ENCODE measurements around the gene DRD5. TPM values are rescaled to one million over a fixed set of nuclear protein-coding genes. Genes with fewer than 3 reads are reported as not detected.

The DRD5 gene
- total and polyA plus RNA-seq, 2 donors (not counting 1 experiment from before 2014, with no cell fraction given): not detected

DNA sequence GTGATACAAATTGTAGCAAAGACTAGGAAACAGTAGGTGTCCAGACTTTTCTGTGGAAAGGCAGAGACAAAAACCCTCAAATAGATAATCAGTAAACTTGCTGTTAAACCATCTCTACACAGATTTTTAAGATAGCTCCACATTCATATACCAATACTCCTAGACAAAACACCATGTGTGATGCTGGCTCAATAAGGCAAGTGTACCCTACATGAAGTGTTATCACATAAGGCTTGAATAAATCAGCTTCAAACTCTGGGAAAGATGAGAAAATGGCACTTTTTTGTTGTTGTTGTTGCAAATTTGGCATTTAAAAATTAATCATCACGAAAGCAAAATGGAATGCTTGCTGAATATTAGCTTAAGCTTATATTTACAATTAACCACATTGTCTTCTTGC lies 45.1 kb downstream of the DRD5 start:
- no peaks in the 10 kb centered on the region for H3K4me1 ChIP-seq (ENCODE audit: control insufficient read depth in 2 of 2, insufficient read depth in 2 of 2, low read length in 2 of 2)
- no peak for ATAC-seq (ENCODE audit: low read depth)
- no CpG with 5 or more reads among the region's 1 CpG for WGBS (ENCODE audit: insufficient coverage)

DNA sequence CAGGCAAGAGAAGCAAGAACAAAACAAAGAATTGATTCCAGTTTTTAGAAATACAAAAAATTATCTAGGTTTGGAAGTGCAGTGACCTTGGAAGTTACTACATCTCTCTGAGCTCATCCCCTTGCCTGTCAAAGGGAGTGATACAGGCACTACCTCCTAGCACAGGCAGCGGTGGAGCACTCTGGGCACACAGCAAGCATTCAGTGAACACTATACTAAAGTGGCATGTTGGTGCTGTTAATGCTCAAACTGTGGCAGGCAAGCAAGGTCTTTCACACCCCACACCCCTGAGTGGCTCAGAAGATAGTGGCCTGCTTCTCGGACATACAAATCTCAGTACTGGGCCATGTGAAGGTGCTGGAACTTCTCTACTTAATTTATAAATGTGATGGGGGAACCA lies 51.2 kb downstream of the DRD5 start:
- no peak overlapping the region for H2AFZ ChIP-seq (ENCODE audit: insufficient read depth, low read depth, low read length, poor library complexity, severe bottlenecking)
- ATAC-seq (ENCODE audit: low read depth): no peak
- no peak overlapping the region for H3K4me2 ChIP-seq (replicated peaks; ENCODE audit: low read depth, low read length, poor library complexity, severe bottlenecking)
- Mint-ChIP-seq H3K9me3 (ENCODE audit: insufficient read depth) (no peaks in the 10 kb centered on the region), H3K27ac (no peak overlapping the region), H3K4me3 (no peak overlapping the region), H3K27me3 (peaks cover 3% of the 10 kb centered on the region), H3K4me1 (no peaks in the 10 kb centered on the region)
- no peaks in the 10 kb centered on the region for H3K27me3 ChIP-seq (replicated peaks in 1 of 4; ENCODE audit: control extremely low read depth in 1 of 4, control insufficient read depth in 3 of 4, insufficient read depth in 4 of 4, low read length in 3 of 4)
- no peaks in the 10 kb centered on the region for H3K79me2 ChIP-seq (ENCODE audit: control insufficient read depth, insufficient read depth, low read length)
- CTCF ChIA-PET: no interaction called here
- intact Hi-C loops (cut with micrococcal nuclease): no loop called here
- no peak overlapping the region for H3K4me3 ChIP-seq (ENCODE audit: control extremely low read depth in 1 of 5, extremely low read depth in 1 of 5, insufficient read depth in 1 of 5, low read depth in 2 of 5, low read length in 4 of 5)
- POLR2A ChIA-PET: no interaction called here
- no peak overlapping the region for H3K9ac ChIP-seq (ENCODE audit: low read length)
- WGBS (ENCODE audit: insufficient coverage): no CpG with 5 or more reads among the region's 2 CpGs
- H3K9me3 ChIP-seq (ENCODE audit: control extremely low read depth in 1 of 3, control insufficient read depth in 2 of 3, insufficient read depth in 1 of 3, low read length in 2 of 3): no peaks in the 10 kb centered on the region
- TF ChIP-seq EZH2 (IDR thresholded peaks at IDR 0.05; ENCODE audit: borderline replicate concordance, insufficient read depth, low read depth, low read length, poor library complexity, severe bottlenecking): no peak
- TF ChIP-seq, protein P1, sequence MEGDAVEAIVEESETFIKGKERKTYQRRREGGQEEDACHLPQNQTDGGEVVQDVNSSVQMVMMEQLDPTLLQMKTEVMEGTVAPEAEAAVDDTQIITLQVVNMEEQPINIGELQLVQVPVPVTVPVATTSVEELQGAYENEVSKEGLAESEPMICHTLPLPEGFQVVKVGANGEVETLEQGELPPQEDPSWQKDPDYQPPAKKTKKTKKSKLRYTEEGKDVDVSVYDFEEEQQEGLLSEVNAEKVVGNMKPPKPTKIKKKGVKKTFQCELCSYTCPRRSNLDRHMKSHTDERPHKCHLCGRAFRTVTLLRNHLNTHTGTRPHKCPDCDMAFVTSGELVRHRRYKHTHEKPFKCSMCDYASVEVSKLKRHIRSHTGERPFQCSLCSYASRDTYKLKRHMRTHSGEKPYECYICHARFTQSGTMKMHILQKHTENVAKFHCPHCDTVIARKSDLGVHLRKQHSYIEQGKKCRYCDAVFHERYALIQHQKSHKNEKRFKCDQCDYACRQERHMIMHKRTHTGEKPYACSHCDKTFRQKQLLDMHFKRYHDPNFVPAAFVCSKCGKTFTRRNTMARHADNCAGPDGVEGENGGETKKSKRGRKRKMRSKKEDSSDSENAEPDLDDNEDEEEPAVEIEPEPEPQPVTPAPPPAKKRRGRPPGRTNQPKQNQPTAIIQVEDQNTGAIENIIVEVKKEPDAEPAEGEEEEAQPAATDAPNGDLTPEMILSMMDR (IDR thresholded peaks at IDR 0.05): no peak
- H3K4me1 ChIP-seq (ENCODE audit: control insufficient read depth in 2 of 2, insufficient read depth in 2 of 2, low read length in 2 of 2): no peaks in the 10 kb centered on the region
- H4K20me1 ChIP-seq (ENCODE audit: control insufficient read depth, insufficient read depth, low read length, poor library complexity, severe bottlenecking): no peaks in the 10 kb centered on the region
- no peak overlapping the region for H3K27ac ChIP-seq (ENCODE audit: low read length in 2 of 2)
- DNase-seq: no peak
- H3K36me3 ChIP-seq (replicated peaks in 1 of 2; ENCODE audit: control extremely low read depth in 1 of 2, control insufficient read depth in 1 of 2, extremely low read depth in 1 of 2, insufficient read depth in 2 of 2, low read length in 1 of 2): no peaks in the 10 kb centered on the region

More for the DNA sequence above, 45.1 kb downstream of the DRD5 start:
- H3K4me2 ChIP-seq (replicated peaks; ENCODE audit: low read depth, low read length, poor library complexity, severe bottlenecking): no peak overlapping the region
- H3K36me3 ChIP-seq (replicated peaks in 1 of 2; ENCODE audit: control extremely low read depth in 1 of 2, control insufficient read depth in 1 of 2, extremely low read depth in 1 of 2, insufficient read depth in 2 of 2, low read length in 1 of 2): no peaks in the 10 kb centered on the region
- no peak overlapping the region for H2AFZ ChIP-seq (ENCODE audit: insufficient read depth, low read depth, low read length, poor library complexity, severe bottlenecking)
- Mint-ChIP-seq H3K27ac (no peak overlapping the region), H3K4me3 (no peak overlapping the region), H3K4me1 (no peaks in the 10 kb centered on the region), H3K9me3 (ENCODE audit: insufficient read depth) (no peaks in the 10 kb centered on the region), H3K27me3 (peaks cover 9% of the 10 kb centered on the region)
- ChIA-PET CTCF (no interaction called here), POLR2A (no interaction called here)
- no peak overlapping the region for H3K27ac ChIP-seq (ENCODE audit: low read length in 2 of 2)
- intact Hi-C loops (cut with micrococcal nuclease): no loop called here
- no peaks in the 10 kb centered on the region for H3K79me2 ChIP-seq (ENCODE audit: control insufficient read depth, insufficient read depth, low read length)
- peaks cover 0 to 4% (median 0%) of the 10 kb centered on the region in 4 experiments for H3K27me3 ChIP-seq (replicated peaks in 1 of 4; ENCODE audit: control extremely low read depth in 1 of 4, control insufficient read depth in 3 of 4, insufficient read depth in 4 of 4, low read length in 3 of 4)
- H3K9me3 ChIP-seq (ENCODE audit: control extremely low read depth in 1 of 3, control insufficient read depth in 2 of 3, insufficient read depth in 1 of 3, low read length in 2 of 3): no peaks in the 10 kb centered on the region
- no peak overlapping the region for H3K9ac ChIP-seq (ENCODE audit: low read length)
- TF ChIP-seq EZH2 (IDR thresholded peaks at IDR 0.05; ENCODE audit: borderline replicate concordance, insufficient read depth, low read depth, low read length, poor library complexity, severe bottlenecking): no peak
- TF ChIP-seq, protein P1 (IDR thresholded peaks at IDR 0.05): no peak
- H4K20me1 ChIP-seq (ENCODE audit: control insufficient read depth, insufficient read depth, low read length, poor library complexity, severe bottlenecking): no peaks in the 10 kb centered on the region
- no peak overlapping the region for H3K4me3 ChIP-seq (ENCODE audit: control extremely low read depth in 1 of 5, extremely low read depth in 1 of 5, insufficient read depth in 1 of 5, low read depth in 2 of 5, low read length in 4 of 5)
- no peak for DNase-seq

All from B cell (primary cell).